Lower leg skin (tissue), 4 donors: ENCODE results near the gene CDK8. TPM values are rescaled to one million over a fixed set of nuclear protein-coding genes. Genes with fewer than 3 reads are reported as not detected.
"Not testable (repeated sequence)": the region's sequence is repeated elsewhere in the genome, so short reads cannot be mapped to it uniquely, and the experiment has no call there.

Experiments used
- DNase-seq, 2 donors: peaks; one replicate each; pipeline ENCODE4 v3.0.0-alpha.2; 2019; ENCODE audit warnings: low spot score in 2 of 2
- H3K4me3 ChIP-seq: fragments of 200-600 bp; sonication (generic); 2 replicates; pipeline ENCODE4 v1.5.1; 2017; ENCODE audit warnings: mild to moderate bottlenecking, low read depth; ENCODE audit not compliant: poor library complexity, severe bottlenecking
- POLR2A ChIP-seq, 2 donors: fragments of 450-650 bp; IDR thresholded peaks; one replicate each; pipeline ENCODE4 v1.6.1; 2016 to 2017; ENCODE audit warnings: antibody characterized with exemption in 2 of 2, mild to moderate bottlenecking in 1 of 2, moderate library complexity in 1 of 2
- WGBS, 2 donors: methylation state at CpG; one replicate each; pipeline ENCODE4 v1.1.5; 2018; 5-methylcytosine and 5-hydroxymethylcytosine counted together
- intact Hi-C: fragments of 100-400 bp; cut with DNase I; formaldehyde crosslinking; loops from one replicate; pipeline ENCODE4 v1.15.0; 2023; ENCODE audit warnings: low total_unique reads
- total RNA-seq, 4 donors: library from RNA; depleted of rRNA; stranded (reverse); fragments of >200 nt; gene quantifications; one replicate each; pipeline ENCODE4 v1.1.0, GENCODE V29; 2016
- TF ChIP-seq, protein P1 (sequence below), 3 donors: fragments of 450-650 bp; IDR thresholded peaks; one replicate each; pipeline ENCODE4 v1.5.1; 2016; ENCODE audit warnings: antibody characterized with exemption in 3 of 3, mild to moderate bottlenecking in 3 of 3, moderate library complexity in 2 of 3

Gene CDK8
- total RNA-seq, 4 donors from 2014 or later: 7.4 to 11.5 (median 10.4) TPM

DNA sequence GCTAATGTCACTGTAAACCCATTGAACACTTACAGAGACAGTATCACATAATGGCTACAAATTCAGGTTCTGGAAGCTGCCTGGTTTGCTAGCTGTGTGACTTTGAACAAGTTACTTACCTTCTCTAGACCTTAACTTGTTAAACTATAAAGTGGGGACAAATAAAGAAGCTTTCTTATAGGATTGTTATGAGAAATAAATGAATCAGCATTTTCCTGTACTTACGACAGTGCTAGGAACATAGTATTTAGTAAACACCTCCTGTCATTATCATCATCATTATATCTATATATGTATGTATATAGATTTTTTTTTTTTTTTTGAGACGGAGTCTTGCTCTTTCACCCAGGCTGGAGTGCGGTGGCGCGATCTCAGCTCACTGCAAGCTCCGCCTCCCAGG, 54.9 kb downstream of the CDK8 start:
- TF ChIP-seq POLR2A (IDR thresholded peaks at IDR 0.05): no peak
- TF ChIP-seq, protein P1, sequence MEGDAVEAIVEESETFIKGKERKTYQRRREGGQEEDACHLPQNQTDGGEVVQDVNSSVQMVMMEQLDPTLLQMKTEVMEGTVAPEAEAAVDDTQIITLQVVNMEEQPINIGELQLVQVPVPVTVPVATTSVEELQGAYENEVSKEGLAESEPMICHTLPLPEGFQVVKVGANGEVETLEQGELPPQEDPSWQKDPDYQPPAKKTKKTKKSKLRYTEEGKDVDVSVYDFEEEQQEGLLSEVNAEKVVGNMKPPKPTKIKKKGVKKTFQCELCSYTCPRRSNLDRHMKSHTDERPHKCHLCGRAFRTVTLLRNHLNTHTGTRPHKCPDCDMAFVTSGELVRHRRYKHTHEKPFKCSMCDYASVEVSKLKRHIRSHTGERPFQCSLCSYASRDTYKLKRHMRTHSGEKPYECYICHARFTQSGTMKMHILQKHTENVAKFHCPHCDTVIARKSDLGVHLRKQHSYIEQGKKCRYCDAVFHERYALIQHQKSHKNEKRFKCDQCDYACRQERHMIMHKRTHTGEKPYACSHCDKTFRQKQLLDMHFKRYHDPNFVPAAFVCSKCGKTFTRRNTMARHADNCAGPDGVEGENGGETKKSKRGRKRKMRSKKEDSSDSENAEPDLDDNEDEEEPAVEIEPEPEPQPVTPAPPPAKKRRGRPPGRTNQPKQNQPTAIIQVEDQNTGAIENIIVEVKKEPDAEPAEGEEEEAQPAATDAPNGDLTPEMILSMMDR (IDR thresholded peaks at IDR 0.05): no peak
- no peak for DNase-seq
- no peak overlapping the region for H3K4me3 ChIP-seq
- intact Hi-C loops: no loop called here
- 96 to 97% methylated on average over 6 of the region's 6 CpGs for whole genome bisulfite sequencing, 2 donors

DNA sequence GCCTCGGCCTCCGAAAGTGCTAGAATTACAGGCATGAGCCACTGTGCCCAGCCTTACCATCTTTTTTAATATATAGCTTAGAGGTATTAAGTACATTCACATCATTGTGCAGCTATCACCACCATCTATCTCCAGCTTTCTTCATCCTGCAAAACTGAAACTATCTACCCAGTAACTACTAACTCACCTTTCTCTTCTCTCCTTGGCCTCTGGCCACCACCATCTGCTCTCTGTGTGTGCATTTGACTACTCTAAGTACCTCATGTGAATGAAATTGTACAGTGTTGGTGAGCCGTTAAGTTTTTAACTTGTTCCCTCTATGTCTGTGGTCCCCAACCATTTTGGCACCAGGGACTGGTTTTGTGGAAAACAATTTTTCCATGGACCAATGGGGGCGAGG, 56.1 kb downstream of the CDK8 start:
- 95 to 97% methylated on average over 4 of the region's 4 CpGs for WGBS, 2 donors
- intact Hi-C loops: no loop called here
- H3K4me3 ChIP-seq: no peak overlapping the region
- DNase-seq: no peak
- TF ChIP-seq POLR2A (IDR thresholded peaks at IDR 0.05): no peak
- TF ChIP-seq, protein P1 (IDR thresholded peaks at IDR 0.05): no peak

DNA sequence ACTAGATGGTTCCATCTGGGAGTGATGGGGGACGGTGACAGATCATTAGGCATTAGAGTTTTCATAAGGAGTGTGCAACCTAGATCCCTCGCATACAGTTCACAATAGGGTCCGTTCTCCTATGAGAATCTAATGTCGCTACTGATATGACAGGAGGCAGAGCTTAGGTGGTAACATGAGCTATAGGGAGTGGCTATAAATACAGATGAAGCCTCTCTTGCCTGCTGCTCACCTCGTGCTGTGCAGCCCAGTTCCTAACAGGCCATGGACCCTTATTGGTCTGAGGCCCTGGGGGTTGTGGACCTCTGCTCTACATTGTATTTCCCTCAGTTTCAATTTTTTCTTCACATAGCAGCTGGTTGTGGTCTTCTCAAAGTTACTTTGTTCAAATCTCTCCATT, 56.5 kb downstream of the CDK8 start:
- TF ChIP-seq, protein P1 (IDR thresholded peaks at IDR 0.05): no peak
- TF ChIP-seq POLR2A (IDR thresholded peaks at IDR 0.05): no peak
- intact Hi-C loops: no loop called here
- no peak overlapping the region for H3K4me3 ChIP-seq
- no peak for DNase-seq
- whole genome bisulfite sequencing, 2 donors: 94 to 95% methylated on average over 5 of the region's 5 CpGs

DNA sequence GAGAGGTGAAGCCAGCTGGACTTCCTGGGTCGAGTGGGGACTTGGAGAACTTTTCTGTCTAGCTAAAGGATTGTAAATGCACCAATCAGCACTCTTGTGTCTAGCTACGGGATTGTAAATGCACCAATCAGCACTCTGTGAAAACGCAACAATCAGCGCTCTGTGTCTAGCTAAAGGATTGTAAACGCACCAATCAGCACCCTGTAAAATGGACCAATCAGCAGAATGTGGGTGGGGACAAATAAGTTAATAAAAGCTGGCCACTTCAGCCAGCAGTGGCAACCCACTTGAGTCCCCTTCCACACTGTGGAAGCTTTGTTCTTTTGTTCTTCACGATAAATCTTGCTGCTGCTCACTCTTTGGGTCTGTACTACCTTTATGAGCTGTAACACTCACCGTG, 58.1 kb downstream of the CDK8 start:
- DNase-seq, H3K4me3 ChIP-seq, intact Hi-C loops: not testable (repeated sequence)
- WGBS, 2 donors: 96 to 97% methylated on average over 7 of the region's 7 CpGs

DNA sequence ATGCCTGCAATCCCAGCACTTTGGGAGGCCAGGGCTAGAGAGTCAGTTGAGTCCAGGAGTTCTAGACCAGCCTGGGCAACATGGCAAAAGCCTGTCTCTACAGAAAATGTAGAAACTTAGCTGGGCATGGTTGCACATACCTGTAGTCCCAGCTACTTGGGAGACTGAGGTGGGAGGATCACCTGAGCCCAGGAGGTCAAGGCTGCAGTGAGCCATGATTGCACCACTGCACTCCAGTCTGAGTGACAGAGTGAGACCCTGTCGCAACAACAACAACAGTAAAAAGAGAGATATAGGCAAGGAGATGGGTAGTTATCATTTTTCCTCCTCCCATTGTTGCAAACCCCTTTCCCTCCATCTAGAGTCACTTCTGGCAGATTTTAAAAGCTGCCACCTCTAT, 62.2 kb downstream of the CDK8 start:
- H3K4me3 ChIP-seq, intact Hi-C loops, DNase-seq: not testable (repeated sequence)
- 95 to 100% methylated on average over 1 of the region's 1 CpG for WGBS, 2 donors

DNA sequence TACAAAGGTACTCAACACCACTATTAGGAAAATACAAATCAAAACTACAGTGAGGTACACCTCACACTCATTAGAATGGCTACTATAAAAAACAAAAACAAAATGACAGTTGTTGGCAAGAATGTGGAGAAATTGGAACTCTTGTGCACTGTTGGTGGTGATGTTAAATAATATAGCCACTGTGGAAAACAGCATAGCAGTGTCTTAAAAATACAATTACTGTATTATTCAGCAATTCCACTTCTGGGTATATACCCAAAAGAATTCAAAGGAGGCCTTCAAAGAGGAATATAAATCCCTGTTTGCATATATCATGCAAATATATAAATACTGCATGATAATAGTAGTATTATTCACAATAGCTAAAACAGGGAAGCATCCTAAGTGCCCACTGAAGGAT, 66.8 kb downstream of the CDK8 start:
- intact Hi-C loops: no loop called here
- DNase-seq: no peak
- TF ChIP-seq, protein P1 (IDR thresholded peaks at IDR 0.05): no peak
- no peak for TF ChIP-seq POLR2A (IDR thresholded peaks at IDR 0.05)
- H3K4me3 ChIP-seq: no peak overlapping the region

DNA sequence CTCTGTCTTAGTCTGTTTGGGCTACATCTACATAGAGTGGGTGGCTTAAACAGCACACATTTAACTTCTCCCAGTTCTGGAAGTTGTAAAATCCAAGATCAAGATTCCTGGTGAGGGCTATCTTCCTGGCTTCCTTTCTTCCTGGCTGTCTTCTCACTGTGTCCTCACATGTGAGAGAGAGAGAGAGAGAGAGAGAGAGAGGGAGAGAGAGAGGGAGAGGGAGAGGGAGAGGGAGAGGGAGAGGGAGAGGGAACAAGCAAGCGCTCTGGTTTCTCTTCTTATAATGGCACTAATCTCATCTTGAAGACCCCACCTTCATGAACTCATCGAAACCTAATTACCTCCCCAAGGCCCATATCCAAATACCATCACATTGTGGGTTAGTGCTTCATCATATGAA, 69.2 kb downstream of the CDK8 start:
- DNase-seq: no peak
- WGBS, 2 donors: 44 to 46% methylated on average over 2 of the region's 2 CpGs
- no peak overlapping the region for H3K4me3 ChIP-seq
- intact Hi-C loops: no loop called here
- TF ChIP-seq, protein P1 (IDR thresholded peaks at IDR 0.05): no peak
- no peak for TF ChIP-seq POLR2A (IDR thresholded peaks at IDR 0.05)
